ENCODE data around the gene DEFB108B.
"Not testable (repeated sequence)": the region's sequence is repeated elsewhere in the genome, so short reads cannot be mapped to it uniquely, and the experiment has no call there.

DNA sequence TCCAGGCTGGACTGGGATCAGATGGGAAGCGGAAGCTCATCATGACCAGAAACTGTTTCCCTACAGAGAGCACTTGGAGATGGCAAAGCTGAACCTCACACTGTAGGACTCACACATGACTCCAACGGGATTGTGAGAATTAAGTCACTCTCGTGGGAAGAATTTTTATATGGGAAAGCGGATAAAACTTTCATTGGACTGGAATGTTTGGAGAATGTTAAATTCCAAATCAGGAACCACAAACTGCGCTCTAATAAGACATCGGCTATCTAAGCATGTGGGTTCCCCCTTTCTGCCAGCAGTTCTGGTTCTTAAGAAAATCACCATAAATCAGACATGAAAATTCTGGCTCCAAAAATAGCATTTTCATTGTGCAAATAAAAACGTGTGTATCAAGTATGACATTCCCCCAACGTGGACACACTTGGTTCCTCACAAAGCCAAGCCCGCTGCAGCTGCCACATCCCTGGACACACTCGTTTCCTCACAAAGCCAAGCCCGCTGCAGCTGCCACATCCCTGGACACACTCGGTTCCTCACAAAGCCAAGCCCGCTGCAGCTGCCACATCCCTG lies 33.4 kb upstream of the DEFB108B start:
- TF ChIP-seq, protein P1, sequence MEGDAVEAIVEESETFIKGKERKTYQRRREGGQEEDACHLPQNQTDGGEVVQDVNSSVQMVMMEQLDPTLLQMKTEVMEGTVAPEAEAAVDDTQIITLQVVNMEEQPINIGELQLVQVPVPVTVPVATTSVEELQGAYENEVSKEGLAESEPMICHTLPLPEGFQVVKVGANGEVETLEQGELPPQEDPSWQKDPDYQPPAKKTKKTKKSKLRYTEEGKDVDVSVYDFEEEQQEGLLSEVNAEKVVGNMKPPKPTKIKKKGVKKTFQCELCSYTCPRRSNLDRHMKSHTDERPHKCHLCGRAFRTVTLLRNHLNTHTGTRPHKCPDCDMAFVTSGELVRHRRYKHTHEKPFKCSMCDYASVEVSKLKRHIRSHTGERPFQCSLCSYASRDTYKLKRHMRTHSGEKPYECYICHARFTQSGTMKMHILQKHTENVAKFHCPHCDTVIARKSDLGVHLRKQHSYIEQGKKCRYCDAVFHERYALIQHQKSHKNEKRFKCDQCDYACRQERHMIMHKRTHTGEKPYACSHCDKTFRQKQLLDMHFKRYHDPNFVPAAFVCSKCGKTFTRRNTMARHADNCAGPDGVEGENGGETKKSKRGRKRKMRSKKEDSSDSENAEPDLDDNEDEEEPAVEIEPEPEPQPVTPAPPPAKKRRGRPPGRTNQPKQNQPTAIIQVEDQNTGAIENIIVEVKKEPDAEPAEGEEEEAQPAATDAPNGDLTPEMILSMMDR (conservative IDR thresholded peaks at IDR 0.05; ENCODE audit: low read depth in 2 of 2): not testable (repeated sequence)
- TF ChIP-seq EZH2phosphoT487 (IDR thresholded peaks at IDR 0.05; ENCODE audit: unreplicated experiment); EZH2 (IDR thresholded peaks at IDR 0.05; ENCODE audit: low read depth, unreplicated experiment); NANOG (IDR thresholded peaks at IDR 0.05; ENCODE audit: borderline replicate concordance); POLR2AphosphoS5 (IDR thresholded peaks at IDR 0.05; ENCODE audit: low read depth); ZNF331 (CRISPR knock-in tag; IDR thresholded peaks at IDR 0.05; ENCODE audit: low read depth); JUNB (IDR thresholded peaks at IDR 0.05; ENCODE audit: unreplicated experiment); CREB1 (CRISPR knock-in tag; IDR thresholded peaks at IDR 0.05; ENCODE audit: low read depth): not testable (repeated sequence)
- TF ChIP-seq, protein P2, sequence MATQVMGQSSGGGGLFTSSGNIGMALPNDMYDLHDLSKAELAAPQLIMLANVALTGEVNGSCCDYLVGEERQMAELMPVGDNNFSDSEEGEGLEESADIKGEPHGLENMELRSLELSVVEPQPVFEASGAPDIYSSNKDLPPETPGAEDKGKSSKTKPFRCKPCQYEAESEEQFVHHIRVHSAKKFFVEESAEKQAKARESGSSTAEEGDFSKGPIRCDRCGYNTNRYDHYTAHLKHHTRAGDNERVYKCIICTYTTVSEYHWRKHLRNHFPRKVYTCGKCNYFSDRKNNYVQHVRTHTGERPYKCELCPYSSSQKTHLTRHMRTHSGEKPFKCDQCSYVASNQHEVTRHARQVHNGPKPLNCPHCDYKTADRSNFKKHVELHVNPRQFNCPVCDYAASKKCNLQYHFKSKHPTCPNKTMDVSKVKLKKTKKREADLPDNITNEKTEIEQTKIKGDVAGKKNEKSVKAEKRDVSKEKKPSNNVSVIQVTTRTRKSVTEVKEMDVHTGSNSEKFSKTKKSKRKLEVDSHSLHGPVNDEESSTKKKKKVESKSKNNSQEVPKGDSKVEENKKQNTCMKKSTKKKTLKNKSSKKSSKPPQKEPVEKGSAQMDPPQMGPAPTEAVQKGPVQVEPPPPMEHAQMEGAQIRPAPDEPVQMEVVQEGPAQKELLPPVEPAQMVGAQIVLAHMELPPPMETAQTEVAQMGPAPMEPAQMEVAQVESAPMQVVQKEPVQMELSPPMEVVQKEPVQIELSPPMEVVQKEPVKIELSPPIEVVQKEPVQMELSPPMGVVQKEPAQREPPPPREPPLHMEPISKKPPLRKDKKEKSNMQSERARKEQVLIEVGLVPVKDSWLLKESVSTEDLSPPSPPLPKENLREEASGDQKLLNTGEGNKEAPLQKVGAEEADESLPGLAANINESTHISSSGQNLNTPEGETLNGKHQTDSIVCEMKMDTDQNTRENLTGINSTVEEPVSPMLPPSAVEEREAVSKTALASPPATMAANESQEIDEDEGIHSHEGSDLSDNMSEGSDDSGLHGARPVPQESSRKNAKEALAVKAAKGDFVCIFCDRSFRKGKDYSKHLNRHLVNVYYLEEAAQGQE (IDR thresholded peaks at IDR 0.05; ENCODE audit: unreplicated experiment): not testable (repeated sequence)
- TF ChIP-seq, protein P3, sequence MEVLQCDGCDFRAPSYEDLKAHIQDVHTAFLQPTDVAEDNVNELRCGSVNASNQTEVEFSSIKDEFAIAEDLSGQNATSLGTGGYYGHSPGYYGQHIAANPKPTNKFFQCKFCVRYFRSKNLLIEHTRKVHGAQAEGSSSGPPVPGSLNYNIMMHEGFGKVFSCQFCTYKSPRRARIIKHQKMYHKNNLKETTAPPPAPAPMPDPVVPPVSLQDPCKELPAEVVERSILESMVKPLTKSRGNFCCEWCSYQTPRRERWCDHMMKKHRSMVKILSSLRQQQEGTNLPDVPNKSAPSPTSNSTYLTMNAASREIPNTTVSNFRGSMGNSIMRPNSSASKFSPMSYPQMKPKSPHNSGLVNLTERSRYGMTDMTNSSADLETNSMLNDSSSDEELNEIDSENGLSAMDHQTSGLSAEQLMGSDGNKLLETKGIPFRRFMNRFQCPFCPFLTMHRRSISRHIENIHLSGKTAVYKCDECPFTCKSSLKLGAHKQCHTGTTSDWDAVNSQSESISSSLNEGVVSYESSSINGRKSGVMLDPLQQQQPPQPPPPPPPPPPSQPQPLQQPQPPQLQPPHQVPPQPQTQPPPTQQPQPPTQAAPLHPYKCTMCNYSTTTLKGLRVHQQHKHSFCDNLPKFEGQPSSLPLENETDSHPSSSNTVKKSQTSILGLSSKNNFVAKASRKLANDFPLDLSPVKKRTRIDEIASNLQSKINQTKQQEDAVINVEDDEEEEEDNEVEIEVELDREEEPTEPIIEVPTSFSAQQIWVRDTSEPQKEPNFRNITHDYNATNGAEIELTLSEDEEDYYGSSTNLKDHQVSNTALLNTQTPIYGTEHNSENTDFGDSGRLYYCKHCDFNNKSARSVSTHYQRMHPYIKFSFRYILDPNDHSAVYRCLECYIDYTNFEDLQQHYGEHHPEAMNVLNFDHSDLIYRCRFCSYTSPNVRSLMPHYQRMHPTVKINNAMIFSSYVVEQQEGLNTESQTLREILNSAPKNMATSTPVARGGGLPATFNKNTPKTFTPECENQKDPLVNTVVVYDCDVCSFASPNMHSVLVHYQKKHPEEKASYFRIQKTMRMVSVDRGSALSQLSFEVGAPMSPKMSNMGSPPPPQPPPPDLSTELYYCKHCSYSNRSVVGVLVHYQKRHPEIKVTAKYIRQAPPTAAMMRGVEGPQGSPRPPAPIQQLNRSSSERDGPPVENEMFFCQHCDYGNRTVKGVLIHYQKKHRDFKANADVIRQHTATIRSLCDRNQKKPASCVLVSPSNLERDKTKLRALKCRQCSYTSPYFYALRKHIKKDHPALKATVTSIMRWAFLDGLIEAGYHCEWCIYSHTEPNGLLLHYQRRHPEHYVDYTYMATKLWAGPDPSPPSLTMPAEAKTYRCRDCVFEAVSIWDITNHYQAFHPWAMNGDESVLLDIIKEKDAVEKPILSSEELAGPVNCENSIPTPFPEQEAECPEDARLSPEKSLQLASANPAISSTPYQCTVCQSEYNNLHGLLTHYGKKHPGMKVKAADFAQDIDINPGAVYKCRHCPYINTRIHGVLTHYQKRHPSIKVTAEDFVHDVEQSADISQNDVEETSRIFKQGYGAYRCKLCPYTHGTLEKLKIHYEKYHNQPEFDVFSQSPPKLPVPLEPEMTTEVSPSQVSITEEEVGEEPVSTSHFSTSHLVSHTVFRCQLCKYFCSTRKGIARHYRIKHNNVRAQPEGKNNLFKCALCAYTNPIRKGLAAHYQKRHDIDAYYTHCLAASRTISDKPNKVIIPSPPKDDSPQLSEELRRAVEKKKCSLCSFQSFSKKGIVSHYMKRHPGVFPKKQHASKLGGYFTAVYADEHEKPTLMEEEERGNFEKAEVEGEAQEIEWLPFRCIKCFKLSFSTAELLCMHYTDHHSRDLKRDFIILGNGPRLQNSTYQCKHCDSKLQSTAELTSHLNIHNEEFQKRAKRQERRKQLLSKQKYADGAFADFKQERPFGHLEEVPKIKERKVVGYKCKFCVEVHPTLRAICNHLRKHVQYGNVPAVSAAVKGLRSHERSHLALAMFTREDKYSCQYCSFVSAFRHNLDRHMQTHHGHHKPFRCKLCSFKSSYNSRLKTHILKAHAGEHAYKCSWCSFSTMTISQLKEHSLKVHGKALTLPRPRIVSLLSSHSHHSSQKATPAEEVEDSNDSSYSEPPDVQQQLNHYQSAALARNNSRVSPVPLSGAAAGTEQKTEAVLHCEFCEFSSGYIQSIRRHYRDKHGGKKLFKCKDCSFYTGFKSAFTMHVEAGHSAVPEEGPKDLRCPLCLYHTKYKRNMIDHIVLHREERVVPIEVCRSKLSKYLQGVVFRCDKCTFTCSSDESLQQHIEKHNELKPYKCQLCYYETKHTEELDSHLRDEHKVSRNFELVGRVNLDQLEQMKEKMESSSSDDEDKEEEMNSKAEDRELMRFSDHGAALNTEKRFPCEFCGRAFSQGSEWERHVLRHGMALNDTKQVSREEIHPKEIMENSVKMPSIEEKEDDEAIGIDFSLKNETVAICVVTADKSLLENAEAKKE (CRISPR knock-in tag; IDR thresholded peaks at IDR 0.05): not testable (repeated sequence)
- TF ChIP-seq, protein P4, sequence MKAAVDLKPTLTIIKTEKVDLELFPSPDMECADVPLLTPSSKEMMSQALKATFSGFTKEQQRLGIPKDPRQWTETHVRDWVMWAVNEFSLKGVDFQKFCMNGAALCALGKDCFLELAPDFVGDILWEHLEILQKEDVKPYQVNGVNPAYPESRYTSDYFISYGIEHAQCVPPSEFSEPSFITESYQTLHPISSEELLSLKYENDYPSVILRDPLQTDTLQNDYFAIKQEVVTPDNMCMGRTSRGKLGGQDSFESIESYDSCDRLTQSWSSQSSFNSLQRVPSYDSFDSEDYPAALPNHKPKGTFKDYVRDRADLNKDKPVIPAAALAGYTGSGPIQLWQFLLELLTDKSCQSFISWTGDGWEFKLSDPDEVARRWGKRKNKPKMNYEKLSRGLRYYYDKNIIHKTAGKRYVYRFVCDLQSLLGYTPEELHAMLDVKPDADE (IDR thresholded peaks at IDR 0.05): not testable (repeated sequence)

All from GM23338 (cell line).